Muscle of arm (tissue), 12 donors: Measurements from ENCODE around the gene LCP2. TPM values are rescaled to one million over a fixed set of nuclear protein-coding genes. Genes with fewer than 3 reads are reported as not detected.
"Not testable (repeated sequence)": the region's sequence is repeated elsewhere in the genome, so short reads cannot be mapped to it uniquely, and the experiment has no call there.

ENCODE experiments used
- DNase-seq: peaks from one replicate; pipeline ENCODE4 v3.0.0-alpha.2; 2013
- polyA plus RNA-seq, 12 donors: library from polyadenylated mRNA; unstranded; fragments of 120-200 nt; gene quantifications; one replicate each; pipeline ENCODE4 v1.2.1, GENCODE V29; 2013; ENCODE audit not compliant: insufficient read length in 12 of 12

Gene LCP2
- polyA plus RNA-seq, 12 donors: 4.7 to 16.3 (median 5.8) TPM; not detected in 1

DNA sequence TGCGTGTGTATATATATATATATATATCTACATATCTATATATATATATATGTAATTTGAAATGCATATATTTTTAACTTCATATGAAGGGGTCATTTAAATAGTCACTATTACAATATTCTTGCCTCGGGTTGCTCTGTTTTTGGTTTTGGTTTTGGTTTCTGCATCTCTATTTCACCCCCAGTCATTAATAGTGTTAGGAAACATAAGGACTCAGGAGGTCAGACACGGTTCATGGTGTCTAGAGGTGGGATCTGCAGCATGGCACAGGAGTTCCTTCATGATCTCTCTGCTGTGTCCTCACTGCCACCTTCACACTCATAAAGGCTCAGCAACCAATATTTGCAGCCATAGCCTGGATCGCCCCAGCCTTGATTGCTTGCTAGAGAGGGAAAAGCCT, 48.2 kb downstream of the LCP2 start:
- DNase-seq: no peak

GRCh38 chr5:170248931-170249227, 48.7 kb downstream of the LCP2 start:
- not testable (repeated sequence) for DNase-seq

DNA sequence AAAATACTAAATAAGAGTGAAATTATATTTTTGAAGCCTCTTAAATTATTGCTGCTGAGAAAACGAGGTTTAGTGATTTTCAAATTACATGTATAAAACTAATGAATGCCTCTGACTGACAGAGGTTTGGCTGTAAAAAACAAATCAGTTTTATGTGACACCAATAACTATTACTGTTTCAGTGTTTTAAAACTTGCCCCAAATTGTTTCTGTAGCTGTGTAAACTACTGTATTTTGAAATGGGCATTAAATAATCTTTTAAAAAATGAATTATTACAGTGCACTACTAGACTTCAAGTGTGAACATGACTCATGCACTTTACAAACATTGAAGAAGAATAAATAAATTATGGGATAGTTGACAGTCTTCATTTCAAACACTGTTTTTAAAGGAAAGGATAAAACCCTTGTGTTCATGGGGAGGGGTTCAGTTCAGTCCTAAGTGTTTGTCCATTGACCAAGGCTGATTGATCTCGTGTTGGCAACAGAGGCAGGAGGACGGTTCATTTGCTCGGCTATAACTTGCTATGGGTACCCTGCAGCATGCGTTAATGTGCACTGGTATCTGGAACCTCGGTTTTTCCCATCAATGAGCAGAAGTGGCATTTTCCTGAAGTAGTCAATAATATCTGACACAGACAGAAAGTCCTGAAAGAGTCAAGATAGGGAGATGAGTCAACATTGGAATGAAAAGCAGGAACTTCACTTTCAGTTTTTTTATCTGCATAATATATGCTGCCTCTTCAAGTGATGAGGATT, 49.2 kb downstream of the LCP2 start:
- DNase-seq: no peak

DNA sequence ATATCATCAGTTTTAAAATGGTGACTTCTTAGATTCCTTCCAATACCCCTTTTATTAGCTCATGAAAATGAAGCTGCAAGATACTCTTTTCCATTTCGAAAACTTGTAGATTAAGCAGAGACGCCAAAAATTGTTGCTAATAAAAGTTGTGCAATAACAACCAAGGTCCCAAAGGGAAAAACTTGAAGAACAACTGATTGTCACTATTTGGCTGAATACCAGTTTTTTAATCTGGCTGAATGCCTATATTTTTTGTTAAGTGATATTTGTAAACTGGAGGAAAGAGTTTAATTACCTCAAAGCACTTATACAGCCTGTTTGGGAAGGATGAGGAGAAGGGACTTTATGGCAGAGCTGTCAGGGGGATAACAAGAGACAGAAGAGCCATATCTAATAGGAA, 50.2 kb downstream of the LCP2 start:
- no peak for DNase-seq

DNA sequence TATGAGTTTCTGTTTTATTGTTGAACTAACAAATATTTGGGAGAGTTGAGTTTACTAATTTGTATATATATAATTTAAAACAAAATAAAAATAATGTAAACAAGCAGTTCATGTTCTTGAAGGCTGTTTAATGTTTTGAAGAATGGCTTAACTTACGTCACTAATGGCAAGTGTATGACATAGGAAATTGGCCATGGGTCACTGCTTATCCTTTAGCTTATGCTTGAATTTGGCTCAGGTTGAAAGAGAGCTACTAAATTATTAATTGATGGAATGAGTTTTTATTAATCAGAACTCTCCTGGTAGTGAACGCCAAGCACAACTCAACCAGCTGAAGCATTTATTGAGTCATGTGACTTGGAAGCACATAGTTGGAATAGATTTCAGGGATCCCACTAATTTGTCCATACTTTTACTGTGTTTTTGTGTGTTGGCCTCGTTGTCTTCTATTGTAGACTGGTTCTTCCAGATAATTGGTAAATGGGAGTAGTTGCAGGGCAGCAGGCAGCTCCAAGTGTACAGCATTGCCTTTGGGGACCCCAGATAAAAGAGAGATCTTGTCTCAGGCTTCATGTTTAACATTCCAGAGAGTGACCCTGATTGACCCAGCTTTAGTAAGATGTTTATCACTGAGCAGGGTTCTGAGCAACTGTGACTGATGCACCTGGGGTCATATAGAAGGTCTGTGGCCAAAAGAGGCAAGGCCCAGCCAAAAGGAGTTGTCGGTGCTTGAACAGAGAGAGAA, 51.3 kb downstream of the LCP2 start:
- no peak for DNase-seq

DNA sequence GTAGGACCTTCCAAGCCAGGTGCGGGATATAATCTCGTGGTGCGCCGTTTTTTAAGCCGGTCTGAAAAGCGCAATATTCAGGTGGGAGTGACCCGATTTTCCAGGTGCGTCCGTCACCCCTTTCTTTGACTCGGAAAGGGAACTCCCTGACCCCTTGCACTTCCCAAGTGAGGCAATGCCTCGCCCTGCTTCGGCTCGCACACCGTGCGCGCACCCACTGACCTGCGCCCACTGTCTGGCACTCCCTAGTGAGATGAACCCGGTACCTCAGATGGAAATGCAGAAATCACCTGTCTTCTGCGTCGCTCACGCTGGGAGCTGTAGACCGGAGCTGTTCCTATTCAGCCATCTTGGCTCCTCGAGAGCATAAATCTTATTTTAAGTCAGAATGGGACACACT, 52.1 kb downstream of the LCP2 start:
- DNase-seq: not testable (repeated sequence)

DNA sequence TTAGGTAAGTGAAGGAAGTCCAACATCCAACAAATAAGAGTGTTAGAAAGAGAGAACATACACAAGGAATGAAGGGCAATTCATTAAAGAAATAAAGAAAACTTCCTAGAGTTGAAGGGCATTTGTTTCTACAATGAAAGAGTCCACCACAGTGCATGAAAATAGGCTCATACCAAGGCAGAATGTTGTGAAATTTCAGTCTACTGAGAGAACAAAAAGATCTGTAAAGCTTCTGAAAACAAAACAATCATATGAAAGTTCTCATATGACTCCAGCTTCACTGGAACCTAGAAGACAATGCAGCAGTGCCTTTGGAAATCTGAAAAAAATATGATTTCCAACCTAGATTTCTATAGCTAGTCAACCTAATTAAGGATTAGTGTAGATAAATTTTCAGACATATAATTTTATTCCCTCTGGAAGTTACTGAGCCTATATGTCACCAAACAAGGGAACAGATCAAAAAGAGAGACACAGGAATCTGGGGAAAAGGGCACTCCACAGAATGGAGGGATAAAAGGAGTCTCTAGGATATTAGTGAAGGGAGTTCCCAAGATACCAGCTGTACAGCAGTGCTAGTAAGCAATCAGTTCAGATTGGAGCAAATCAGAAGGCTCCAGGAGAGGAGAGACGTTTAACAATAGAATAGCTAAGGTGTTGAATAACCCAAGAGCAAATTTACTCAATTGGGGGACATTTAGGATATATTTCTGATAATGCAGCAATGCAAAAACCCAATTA, 59.0 kb downstream of the LCP2 start:
- DNase-seq: no peak

GRCh38 chr5:170235876-170236864, 61.4 kb downstream of the LCP2 start:
- DNase-seq: no peak

GRCh38 chr5:170233358-170233892, 64.2 kb downstream of the LCP2 start:
- no peak for DNase-seq

- DNase-seq: no peak
Measured at GRCh38 chr5:170232786-170233185, 64.8 kb downstream of the LCP2 start, which contains the start of gene C5orf58. Gene C5orf58, plus strand, starts transcription at chr5:170232985. Its CDS starts 1,992 bp downstream, at chr5:170234977.

- peak; percentile 77 for DNase-seq
Measured at GRCh38 chr5:170228762-170229435, 68.7 kb downstream of the LCP2 start.

GRCh38 chr5:170226661-170227060, 70.9 kb downstream of the LCP2 start:
- DNase-seq: no peak

GRCh38 chr5:170226129-170226615, 71.4 kb downstream of the LCP2 start:
- DNase-seq: no peak

GRCh38 chr5:170225326-170226128, 72.0 kb downstream of the LCP2 start:
- peak; percentile 83 for DNase-seq

DNA sequence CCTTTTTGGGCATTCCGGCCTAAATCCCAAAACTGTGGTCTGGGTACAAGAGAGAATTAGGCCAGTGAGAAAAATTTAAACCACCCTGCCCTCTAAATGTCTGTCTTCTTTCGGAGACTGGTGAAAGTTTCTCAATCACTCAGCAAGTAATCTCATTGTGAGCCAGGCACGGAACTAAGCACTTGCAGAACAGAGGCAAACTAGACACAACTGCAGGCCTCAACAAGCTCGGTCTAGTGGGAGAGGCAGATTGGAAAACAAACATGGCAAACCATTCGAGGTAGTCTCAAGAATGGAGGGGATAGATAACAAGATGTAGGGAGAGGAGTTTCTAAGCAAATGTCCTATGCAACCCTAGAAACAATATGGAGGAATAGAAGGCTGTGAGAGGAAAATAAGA, 73.7 kb downstream of the LCP2 start:
- DNase-seq: no peak

DNA sequence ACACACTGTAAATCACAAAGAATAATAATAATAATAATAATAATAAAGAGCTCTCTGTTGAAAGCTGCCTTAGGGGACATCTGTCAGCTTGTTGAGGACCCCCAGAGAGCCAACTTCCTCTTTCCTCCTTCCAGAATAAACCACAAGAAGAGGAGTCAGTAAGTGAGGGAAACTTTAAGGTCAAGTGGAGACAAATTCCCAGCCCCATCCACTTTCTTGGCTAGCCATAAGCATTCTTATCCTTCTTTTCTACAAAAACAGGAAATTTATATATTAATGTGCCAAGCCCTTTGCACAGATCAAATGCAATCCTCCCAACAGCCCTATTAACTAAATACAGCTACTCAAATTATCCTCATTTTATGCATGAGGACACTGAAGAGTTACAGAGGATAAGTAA, 74.2 kb downstream of the LCP2 start:
- no peak for DNase-seq

GRCh38 chr5:170221327-170221741, 76.2 kb downstream of the LCP2 start:
- peak; percentile 84 for DNase-seq

- DNase-seq: no peak
Measured at GRCh38 chr5:170220191-170220590, 77.4 kb downstream of the LCP2 start.

DNA sequence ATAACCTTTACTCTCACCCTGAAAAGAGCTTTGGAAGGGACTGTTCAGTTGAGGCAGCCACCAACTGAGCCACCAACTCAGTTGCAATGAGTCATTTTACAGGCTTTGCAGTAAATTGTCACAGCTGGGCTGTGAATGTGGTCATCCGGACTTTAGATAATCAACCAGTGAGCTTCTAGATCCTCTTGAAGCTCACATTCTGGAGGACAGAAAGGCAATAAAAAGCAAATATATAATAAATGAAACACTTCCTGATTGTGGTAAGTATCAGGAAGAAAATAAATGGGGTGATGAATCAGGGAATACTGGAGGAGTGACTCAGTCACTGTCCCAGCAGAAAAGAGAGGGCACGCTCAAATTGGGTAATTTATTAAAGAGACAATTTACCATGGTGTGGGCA, 78.0 kb downstream of the LCP2 start:
- DNase-seq: no peak
